HepG2 (cell line): Measurements from ENCODE around the gene ZNF77. TPM values are rescaled to one million over a fixed set of nuclear protein-coding genes. Genes with fewer than 3 reads are reported as not detected.

ENCODE experiments used
- CENPX ChIP-seq: sonication (generic); formaldehyde crosslinking; IDR thresholded peaks from 2 replicates; pipeline ENCODE4 v1.9.0; 2021; ENCODE audit warnings: mild to moderate bottlenecking, missing genetic modification reagents, moderate library complexity
- SNRNP70 ChIP-seq: fragments of 200-400 bp; formaldehyde crosslinking; IDR thresholded peaks from 2 replicates; pipeline ENCODE4 v1.6.1; 2017; ENCODE audit warnings: mild to moderate bottlenecking, low read depth, low read length, moderate library complexity
- U2AF2 ChIP-seq: fragments of 200-400 bp; formaldehyde crosslinking; IDR thresholded peaks from 2 replicates; pipeline ENCODE4 v1.6.1; 2017; ENCODE audit warnings: low read depth, mild to moderate bottlenecking, low read length
- ZBTB4 ChIP-seq: sonication (generic); formaldehyde crosslinking; IDR thresholded peaks from 2 replicates; pipeline ENCODE4 v1.4.0; 2020; ENCODE audit warnings: missing genetic modification reagents, mild to moderate bottlenecking, borderline replicate concordance
- ZFP36L1 ChIP-seq: sonication (generic); formaldehyde crosslinking; IDR thresholded peaks from 2 replicates; pipeline ENCODE4 v1.8.0; 2022; ENCODE audit warnings: mild to moderate bottlenecking, missing genetic modification reagents, moderate library complexity
- ZNF264 ChIP-seq: sonication (generic); formaldehyde crosslinking; IDR thresholded peaks from 2 replicates; pipeline ENCODE4 v1.4.0; 2020; ENCODE audit warnings: missing genetic modification reagents
- ZNF407 ChIP-seq: sonication (generic); formaldehyde crosslinking; IDR thresholded peaks from one replicate; pipeline ENCODE4 v1.5.1; 2020; ENCODE audit warnings: mild to moderate bottlenecking, missing genetic modification reagents; ENCODE audit errors: not compliant biosample characterization
- ZNF687 ChIP-seq: sonication (generic); formaldehyde crosslinking; IDR thresholded peaks from 2 replicates; pipeline ENCODE4 v1.5.1; 2020; ENCODE audit warnings: mild to moderate bottlenecking, missing genetic modification reagents, moderate library complexity
- ZNF710 ChIP-seq: sonication (generic); formaldehyde crosslinking; IDR thresholded peaks from 2 replicates; pipeline ENCODE4 v1.5.0; 2020; ENCODE audit warnings: mild to moderate bottlenecking, missing genetic modification reagents, borderline replicate concordance
- polyA plus RNA-seq, 8 experiments: library from polyadenylated mRNA; depleted of rRNA in 3 of 8; stranded (reverse) in 7 of 8; unstranded in 1 of 8; fragments of >200 nt; fragmentation: Illumina TruSeq in 4 of 8; extraction: Trizol in 4 of 8; gene quantifications; 2 replicates each; pipeline versions ENCODE4 v1.2.1 to v1.2.3, GENCODE V29; 2011 to 2016; ENCODE audit warnings: low read depth in 4 of 8, missing spikeins in 1 of 8, mixed read lengths in 1 of 8; ENCODE audit not compliant: insufficient read depth in 1 of 8
- total RNA-seq, 5 experiments: library from RNA; depleted of rRNA; stranded (reverse); fragments of >200 nt; fragmentation: Illumina TruSeq; extraction: Trizol; gene quantifications; 2 replicates each; pipeline ENCODE4 v1.2.3, GENCODE V29; 2016; ENCODE audit warnings: low read depth in 1 of 5

ZNF77 gene
- total and polyA plus RNA-seq, 2 of the 13 experiments (the other 11 are each of a cell fraction or from before 2014, with no cell fraction given), result 7.1 to 11.5 TPM

- TF ChIP-seq ZBTB4 (CRISPR knock-in tag) (0 out of 2 replicates have a peak, but pooled peaks have one; percentile 40), ZNF264 (CRISPR knock-in tag) (peak; percentile 54; the same call in 1 of the 2 replicates), U2AF2 (no peak), CENPX (CRISPR knock-in tag) (no peak), ZNF407 (CRISPR knock-in tag) (no peak), ZFP36L1 (no peak), ZNF687 (CRISPR knock-in tag) (peak; percentile 85), SNRNP70 (no peak), ZNF710 (CRISPR knock-in tag) (peak; percentile 78)
Observed at GRCh38 chr19:2950286-2951124, 5.7 kb upstream of the ZNF77 start (continued).
